ENCODE results near the gene TSPAN8. TPM values are rescaled to one million over a fixed set of nuclear protein-coding genes. Genes with fewer than 3 reads are reported as not detected.

The TSPAN8 gene
- total and polyA plus RNA-seq, 4 donors: 1.4 to 187 (median 11.9) TPM

DNA sequence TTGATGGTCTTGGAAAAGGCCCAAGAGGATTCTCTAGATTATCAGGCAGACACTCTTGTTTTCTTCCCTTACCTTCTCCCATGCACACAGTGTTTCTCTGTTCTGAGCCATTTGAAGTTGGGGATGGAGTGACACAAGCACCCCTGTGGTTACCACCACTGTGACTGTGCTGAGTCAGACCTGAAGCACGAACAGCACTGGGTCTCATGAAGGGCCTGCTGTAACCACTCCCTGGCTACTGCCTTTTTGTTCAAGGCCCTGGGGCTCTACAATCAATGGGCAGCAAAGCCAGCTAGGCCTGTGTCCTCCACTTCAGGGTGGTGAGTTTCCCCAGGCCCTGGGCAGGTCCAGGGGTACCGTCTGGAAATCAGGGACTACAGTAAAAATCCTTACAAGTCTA, 65.5 kb downstream of the TSPAN8 start:
- Histone ChIP-seq H3K9me3 (ENCODE audit: control insufficient read depth, low read length) (peaks cover 2% of the 10 kb centered on the region), H3K27me3 (ENCODE audit: control insufficient read depth in 1 of 2, insufficient read depth in 2 of 2, low read length in 1 of 2) (no peaks in the 10 kb centered on the region), H3K36me3 (ENCODE audit: control insufficient read depth in 1 of 2, insufficient read depth in 2 of 2, low read length in 1 of 2) (no peaks in the 10 kb centered on the region), H3K4me3 (ENCODE audit: low read length in 2 of 2) (no peak overlapping the region), H3K4me1 (ENCODE audit: control insufficient read depth in 1 of 2, insufficient read depth in 2 of 2, low read length in 2 of 2) (no peaks in the 10 kb centered on the region), H3K27ac (ENCODE audit: low read depth in 1 of 2, low read length in 2 of 2) (no peak overlapping the region)
- DNase-seq: no peak
- WGBS, 2 donors: 40 to 68% methylated on average over 2 of the region's 2 CpGs
- no peak for ATAC-seq (ENCODE audit: low FRiP score)
- intact Hi-C loops (cut with DNase I): no loop called here

DNA sequence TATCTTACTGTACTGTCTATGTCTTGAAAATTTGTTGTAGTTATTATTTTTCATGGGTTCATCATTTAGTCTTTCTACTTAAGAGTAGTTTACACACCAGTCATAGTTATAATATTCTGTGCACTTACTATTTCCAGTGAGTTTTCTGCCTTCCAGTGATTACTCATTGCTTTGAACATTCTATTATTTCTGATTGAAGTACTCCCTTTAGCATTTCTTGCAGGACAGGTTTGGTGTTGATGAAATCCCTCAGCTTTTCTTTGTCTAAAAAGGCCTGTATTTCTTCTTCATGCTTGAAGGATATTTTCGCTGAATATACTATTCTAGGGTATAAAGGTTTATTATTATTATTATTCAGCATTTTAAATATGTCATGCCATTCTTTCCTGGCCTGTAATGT, 66.8 kb downstream of the TSPAN8 start:
- intact Hi-C loops (cut with DNase I): no loop called here
- H3K4me1 ChIP-seq (ENCODE audit: control insufficient read depth in 1 of 2, insufficient read depth in 2 of 2, low read length in 2 of 2): no peaks in the 10 kb centered on the region
- DNase-seq (no peak), ATAC-seq (ENCODE audit: low FRiP score) (no peak)
- H3K27me3 ChIP-seq (ENCODE audit: control insufficient read depth in 1 of 2, insufficient read depth in 2 of 2, low read length in 1 of 2): no peaks in the 10 kb centered on the region
- H3K4me3 ChIP-seq (ENCODE audit: low read length in 2 of 2): no peak overlapping the region
- no peaks in the 10 kb centered on the region for H3K36me3 ChIP-seq (ENCODE audit: control insufficient read depth in 1 of 2, insufficient read depth in 2 of 2, low read length in 1 of 2)
- WGBS, 2 donors: 47 to 66% methylated on average over 1 of the region's 1 CpG
- no peak overlapping the region for H3K27ac ChIP-seq (ENCODE audit: low read depth in 1 of 2, low read length in 2 of 2)
- H3K9me3 ChIP-seq (ENCODE audit: control insufficient read depth, low read length): peaks cover 2% of the 10 kb centered on the region

DNA sequence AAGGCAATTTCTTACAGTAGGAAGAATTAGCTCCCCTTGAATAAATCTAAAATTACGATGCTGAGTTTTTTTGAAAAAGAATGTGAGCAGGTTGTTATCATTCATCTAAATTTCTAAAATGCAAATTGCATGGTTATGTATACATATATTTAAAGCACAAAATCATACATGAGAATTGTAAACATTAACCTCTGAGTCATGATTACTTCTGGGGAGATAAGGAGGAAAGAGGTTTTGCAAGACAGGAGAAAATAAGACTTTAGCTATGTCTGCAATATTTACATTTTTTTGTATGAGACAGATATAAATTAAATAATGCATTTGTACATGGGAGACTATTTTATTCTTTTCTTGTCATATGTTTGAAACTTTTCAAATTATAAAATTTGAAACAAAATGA, 72.2 kb downstream of the TSPAN8 start:
- WGBS, 2 donors: 77 to 84% methylated on average over 1 of the region's 1 CpG
- H3K4me3 ChIP-seq (ENCODE audit: low read length in 2 of 2): no peak overlapping the region
- no peaks in the 10 kb centered on the region for H3K4me1 ChIP-seq (ENCODE audit: control insufficient read depth in 1 of 2, insufficient read depth in 2 of 2, low read length in 2 of 2)
- no peak for ATAC-seq (ENCODE audit: low FRiP score)
- no peaks in the 10 kb centered on the region for H3K9me3 ChIP-seq (ENCODE audit: control insufficient read depth, low read length)
- no peak overlapping the region for H3K27ac ChIP-seq (ENCODE audit: low read depth in 1 of 2, low read length in 2 of 2)
- intact Hi-C loops (cut with DNase I): no loop called here
- no peaks in the 10 kb centered on the region for H3K27me3 ChIP-seq (ENCODE audit: control insufficient read depth in 1 of 2, insufficient read depth in 2 of 2, low read length in 1 of 2)
- H3K36me3 ChIP-seq (ENCODE audit: control insufficient read depth in 1 of 2, insufficient read depth in 2 of 2, low read length in 1 of 2): no peaks in the 10 kb centered on the region
- no peak for DNase-seq

DNA sequence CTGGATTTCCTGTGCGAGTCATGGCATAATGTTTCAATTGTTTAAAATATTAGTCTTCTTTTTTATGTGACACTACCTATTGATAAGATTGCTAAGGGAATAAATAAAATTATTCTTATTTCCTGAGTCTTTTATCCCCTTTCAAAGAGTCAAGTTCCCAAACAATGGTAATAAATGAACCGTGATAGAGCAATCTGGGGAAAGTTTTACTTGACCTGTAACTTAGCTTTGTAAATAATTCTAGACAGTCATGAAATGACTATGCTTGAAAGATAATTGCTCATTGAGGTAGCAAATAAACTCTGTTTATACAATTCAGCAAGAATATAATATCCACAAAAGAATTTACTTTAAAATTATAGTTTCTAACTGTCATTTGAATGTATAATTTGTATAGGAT, 82.1 kb downstream of the TSPAN8 start:
- intact Hi-C loops (cut with DNase I): no loop called here
- H3K4me1 ChIP-seq (ENCODE audit: control insufficient read depth in 1 of 2, insufficient read depth in 2 of 2, low read length in 2 of 2): no peaks in the 10 kb centered on the region
- H3K36me3 ChIP-seq (ENCODE audit: control insufficient read depth in 1 of 2, insufficient read depth in 2 of 2, low read length in 1 of 2): no peaks in the 10 kb centered on the region
- H3K27me3 ChIP-seq (ENCODE audit: control insufficient read depth in 1 of 2, insufficient read depth in 2 of 2, low read length in 1 of 2): no peaks in the 10 kb centered on the region
- H3K27ac ChIP-seq (ENCODE audit: low read depth in 1 of 2, low read length in 2 of 2): no peak overlapping the region
- no peaks in the 10 kb centered on the region for H3K9me3 ChIP-seq (ENCODE audit: control insufficient read depth, low read length)
- no peak overlapping the region for H3K4me3 ChIP-seq (ENCODE audit: low read length in 2 of 2)
- DNase-seq: no peak
- ATAC-seq (ENCODE audit: low FRiP score): no peak
- WGBS, 2 donors: 71 to 88% methylated on average over 2 of the region's 2 CpGs

Other genes starting within 250 kb of the TSPAN8 start
- gene PTPRR, start 237.3 kb downstream of the TSPAN8 start, total RNA-seq: under 1 TPM; 0.45 to 0.49 TPM
- 1 to 10 TPM in 1 of 2 donors, under 1 TPM in 1; 0.23 to 1.8 TPM for gene PTPRR, start 237.3 kb downstream of the TSPAN8 start, polyA plus RNA-seq